ENCODE results near the gene SPACA6.

DNA sequence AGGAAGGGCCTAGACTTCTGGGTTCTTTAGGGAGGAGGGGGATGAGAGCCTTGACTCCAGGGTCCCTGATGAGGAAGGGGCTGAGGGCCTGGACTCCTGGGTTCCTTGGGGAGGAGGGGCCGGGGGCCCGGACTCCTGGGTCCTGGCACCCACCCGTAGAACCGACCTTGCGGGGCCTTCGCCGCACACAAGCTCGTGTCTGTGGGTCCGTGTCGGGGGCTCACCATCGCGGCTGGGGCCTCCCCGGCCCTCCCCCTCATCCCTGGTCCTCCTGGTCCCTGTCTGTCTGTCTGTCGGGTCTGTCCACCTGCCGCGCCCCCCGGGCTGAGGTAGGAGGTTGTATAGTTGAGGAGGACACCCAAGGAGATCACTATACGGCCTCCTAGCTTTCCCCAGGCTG is 662 bp upstream of the SPACA6 start:
- no peak for TF ChIP-seq FOXA1 (IDR thresholded peaks at IDR 0.05)
- TF ChIP-seq CTCF (IDR thresholded peaks at IDR 0.05; ENCODE audit: low read depth, low read length, missing input control), result no peak
- TF ChIP-seq REST (IDR thresholded peaks at IDR 0.05), result no peak
- TF ChIP-seq TAF1 (conservative IDR thresholded peaks at IDR 0.05), result no peak
- TF ChIP-seq, protein P1, sequence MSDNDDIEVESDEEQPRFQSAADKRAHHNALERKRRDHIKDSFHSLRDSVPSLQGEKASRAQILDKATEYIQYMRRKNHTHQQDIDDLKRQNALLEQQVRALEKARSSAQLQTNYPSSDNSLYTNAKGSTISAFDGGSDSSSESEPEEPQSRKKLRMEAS (IDR thresholded peaks at IDR 0.05), result no peak
- no peak for TF ChIP-seq YY1 (IDR thresholded peaks at IDR 0.05)
- no peak for TF ChIP-seq JUND (IDR thresholded peaks at IDR 0.05)
- no peak for TF ChIP-seq RXRA (IDR thresholded peaks at IDR 0.05)
- TF ChIP-seq EGR1 (IDR thresholded peaks at IDR 0.05; ENCODE audit: low read depth in 2 of 2), result no peak
- no peak for TF ChIP-seq RAD21 (IDR thresholded peaks at IDR 0.05)
- TF ChIP-seq SP1 (IDR thresholded peaks at IDR 0.05), result no peak
